ENCODE results near the gene MS4A2. TPM values are rescaled to one million over a fixed set of nuclear protein-coding genes. Genes with fewer than 3 reads are reported as not detected.

Gene MS4A2
- not detected in 2 replicates for total RNA-seq

DNA sequence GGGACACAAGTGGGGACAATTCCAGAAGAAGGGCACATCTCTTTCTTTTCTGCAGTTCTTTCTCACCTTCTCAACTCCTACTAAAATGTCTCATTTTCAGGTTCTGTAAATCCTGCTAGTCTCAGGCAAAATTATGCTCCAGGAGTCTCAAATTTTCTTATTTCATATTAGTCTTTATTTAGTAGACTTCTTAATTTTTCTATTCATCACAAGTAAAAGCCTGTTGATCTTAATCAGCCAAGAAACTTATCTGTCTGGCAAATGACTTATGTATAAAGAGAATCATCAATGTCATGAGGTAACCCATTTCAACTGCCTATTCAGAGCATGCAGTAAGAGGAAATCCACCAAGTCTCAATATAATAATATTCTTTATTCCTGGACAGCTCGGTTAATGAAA, at the start of gene MS4A2:
Gene MS4A2 (plus strand): TSS at position 301 of the 400 bp plus-strand sequence. CDS start 102 bp downstream, outside the sequence.

DNA sequence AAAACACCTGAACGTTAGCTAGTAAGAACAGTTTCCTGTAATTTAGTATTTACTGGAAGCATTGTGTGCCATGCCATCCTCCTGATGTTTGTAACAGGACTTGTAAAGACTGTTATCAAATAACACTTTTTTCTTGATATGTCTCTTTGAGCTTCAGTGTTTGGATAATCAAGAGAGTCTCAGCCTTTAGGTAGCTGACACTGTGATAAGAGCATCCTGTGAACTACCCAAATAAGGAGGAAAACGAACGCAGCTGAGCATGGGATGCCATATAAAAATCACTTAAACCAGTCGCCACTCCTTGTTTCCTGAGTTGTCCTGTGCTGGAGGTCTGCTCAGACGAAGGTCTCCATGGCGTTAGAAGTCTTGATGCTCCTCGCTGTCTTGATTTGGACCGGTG, 48.4 kb upstream of the MS4A2 start, which contains the start of gene OOSP2:
Gene OOSP2 (plus strand): TSS at position 301 of the 400 bp plus-strand sequence. CDS start 51 bp downstream, at position 352.

DNA sequence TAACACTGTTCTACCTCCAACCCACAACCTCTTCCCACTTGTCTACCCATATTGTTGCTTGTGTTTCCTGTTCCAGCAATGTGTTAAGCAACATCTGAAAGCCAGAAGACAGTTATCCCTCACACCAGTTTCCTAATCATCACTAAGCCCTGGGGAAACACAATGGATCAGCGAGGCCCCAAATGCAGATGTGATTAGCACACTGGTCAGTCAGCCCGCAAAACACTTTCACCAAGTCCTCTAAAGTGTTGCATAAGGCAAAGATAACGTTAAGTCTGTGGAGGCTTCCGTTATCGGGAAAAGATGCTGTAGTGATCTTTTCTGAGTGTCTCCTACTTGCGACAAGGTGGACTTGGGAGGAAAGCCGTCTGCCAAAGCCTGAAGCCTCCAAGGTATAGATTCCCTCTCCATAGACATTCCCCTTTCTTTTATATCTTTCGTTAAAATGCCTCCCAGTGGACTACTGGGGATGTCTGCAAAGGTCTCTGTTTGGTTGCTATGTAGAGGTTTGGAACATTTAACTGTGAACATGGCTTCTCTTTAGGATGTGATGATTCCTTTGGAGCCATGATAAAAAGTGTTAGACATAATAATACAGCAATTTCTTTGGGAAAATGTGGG, 32.0 kb upstream of the MS4A2 start, which contains the start of gene MS4A3:
Gene MS4A3 (plus strand): TSS at position 317 of the 621 bp plus-strand sequence. CDS start 4,496 bp downstream, outside the sequence.

Other genes starting within 250 kb of the MS4A2 start
- gene CBLIF, start 243.2 kb upstream of the MS4A2 start, total RNA-seq = not detected in 2 replicates
- not detected in 2 replicates for gene TCN1, start 222.2 kb upstream of the MS4A2 start, total RNA-seq
- gene OOSP3, start 209.9 kb upstream of the MS4A2 start, total RNA-seq = not detected in 2 replicates
- gene OOSP1, start 150.2 kb upstream of the MS4A2 start, total RNA-seq = not detected in 2 replicates
- gene OOSP4A, start 124.6 kb upstream of the MS4A2 start, total RNA-seq = not detected in 2 replicates
- not detected in 2 replicates for gene OOSP4B, start 71.5 kb upstream of the MS4A2 start, total RNA-seq
- gene OOSP2, start 48.3 kb upstream of the MS4A2 start, total RNA-seq = not detected in 2 replicates
- not detected in 2 replicates for gene MS4A3, start 32.0 kb upstream of the MS4A2 start, total RNA-seq
- not detected in 2 replicates for gene MS4A6A, start 94.4 kb downstream of the MS4A2 start, total RNA-seq
- not detected in 2 replicates for gene MS4A4E, start 154.5 kb downstream of the MS4A2 start, total RNA-seq
- gene MS4A4A, start 192.0 kb downstream of the MS4A2 start, total RNA-seq = not detected in 2 replicates
- not detected in 2 replicates for gene MS4A6E, start 238.6 kb downstream of the MS4A2 start, total RNA-seq